ENCODE data around the gene CDKN2D.

Gene CDKN2D

DNA sequence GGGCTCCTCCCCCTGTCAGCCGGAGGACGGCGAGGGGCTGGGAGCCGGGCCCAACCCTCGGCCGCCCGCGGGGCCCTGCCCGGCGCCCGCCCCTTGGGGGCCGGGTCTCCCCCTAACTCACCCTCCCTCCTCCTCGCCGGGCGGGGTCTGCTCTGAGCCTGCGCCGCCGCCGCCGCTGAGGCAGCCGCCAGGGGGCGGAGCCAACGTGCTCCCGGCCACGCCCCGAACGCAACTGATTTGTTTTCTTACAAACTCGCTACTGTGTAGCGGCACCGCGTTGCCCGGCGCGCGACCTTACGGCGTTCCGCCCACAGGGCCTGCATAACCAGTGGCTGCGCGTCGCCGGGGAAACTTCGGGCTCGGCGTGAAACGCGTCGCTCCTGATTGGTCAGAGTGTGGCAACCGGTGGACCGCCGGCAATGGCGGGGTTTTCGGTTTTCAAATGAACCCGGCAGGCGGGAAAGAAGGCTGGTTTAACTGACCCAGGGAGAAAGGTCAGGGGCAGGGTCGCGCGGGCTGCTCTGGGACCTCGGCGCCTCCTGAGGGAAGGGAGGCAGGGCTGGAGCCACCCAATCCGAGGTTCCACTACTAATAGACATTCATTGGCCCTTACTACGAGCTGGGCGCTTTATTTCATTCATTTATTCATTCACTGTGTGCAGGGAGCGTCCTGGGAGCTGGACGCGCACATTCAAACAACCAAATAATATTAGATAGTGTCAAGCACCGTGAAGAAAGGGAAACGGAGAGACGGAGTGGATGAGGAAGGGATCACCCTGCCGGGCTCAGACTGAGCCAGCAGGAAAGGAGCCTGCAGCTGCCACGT is at the start of gene CDKN2D:
CDKN2D (minus strand) TSS at position 154 of the 826 bp plus-strand sequence. CDS start 326 bp downstream, outside the sequence.
- peaks cover 46% of the 10 kb centered on the region for H3K4me1 Mint-ChIP-seq
- peak within 1 kb of the TSS; percentile 94 to 97 (median 95) for H3K4me3 Mint-ChIP-seq
- H3K27ac Mint-ChIP-seq: peak within 1 kb of the TSS; percentile 89 to 93 (median 91)
- no peak for TF ChIP-seq CTCF (IDR thresholded peaks at IDR 0.05; ENCODE audit: unreplicated experiment in 3 of 3)
- H3K9me3 Mint-ChIP-seq: no peaks in the 10 kb centered on the region
- no peaks in the 10 kb centered on the region for H3K36me3 Mint-ChIP-seq (ENCODE audit: low read depth)
- no peaks in the 10 kb centered on the region for H3K27me3 Mint-ChIP-seq (ENCODE audit: low read depth)

GRCh38 chr19:10617409-10618121 is 48.8 kb upstream of the CDKN2D start:
- H3K27ac Mint-ChIP-seq: peak overlapping the region in 1 of 3 experiments; percentile 20
- H3K4me3 Mint-ChIP-seq: no peak overlapping the region
- H3K27me3 Mint-ChIP-seq (ENCODE audit: low read depth): no peaks in the 10 kb centered on the region
- no peak for TF ChIP-seq CTCF (IDR thresholded peaks at IDR 0.05; ENCODE audit: unreplicated experiment in 3 of 3)
- H3K9me3 Mint-ChIP-seq: no peaks in the 10 kb centered on the region
- peaks cover 9% of the 10 kb centered on the region for H3K36me3 Mint-ChIP-seq (ENCODE audit: low read depth)
- peaks cover 6% of the 10 kb centered on the region for H3K4me1 Mint-ChIP-seq

GRCh38 chr19:10615429-10616023 is 46.7 kb upstream of the CDKN2D start:
- no peaks in the 10 kb centered on the region for H3K27me3 Mint-ChIP-seq (ENCODE audit: low read depth)
- H3K4me3 Mint-ChIP-seq: no peak overlapping the region
- H3K27ac Mint-ChIP-seq: no peak overlapping the region
- no peaks in the 10 kb centered on the region for H3K9me3 Mint-ChIP-seq
- peaks cover 4% of the 10 kb centered on the region for H3K36me3 Mint-ChIP-seq (ENCODE audit: low read depth)
- peaks cover 6% of the 10 kb centered on the region for H3K4me1 Mint-ChIP-seq
- TF ChIP-seq CTCF (IDR thresholded peaks at IDR 0.05; ENCODE audit: unreplicated experiment in 3 of 3): no peak

DNA sequence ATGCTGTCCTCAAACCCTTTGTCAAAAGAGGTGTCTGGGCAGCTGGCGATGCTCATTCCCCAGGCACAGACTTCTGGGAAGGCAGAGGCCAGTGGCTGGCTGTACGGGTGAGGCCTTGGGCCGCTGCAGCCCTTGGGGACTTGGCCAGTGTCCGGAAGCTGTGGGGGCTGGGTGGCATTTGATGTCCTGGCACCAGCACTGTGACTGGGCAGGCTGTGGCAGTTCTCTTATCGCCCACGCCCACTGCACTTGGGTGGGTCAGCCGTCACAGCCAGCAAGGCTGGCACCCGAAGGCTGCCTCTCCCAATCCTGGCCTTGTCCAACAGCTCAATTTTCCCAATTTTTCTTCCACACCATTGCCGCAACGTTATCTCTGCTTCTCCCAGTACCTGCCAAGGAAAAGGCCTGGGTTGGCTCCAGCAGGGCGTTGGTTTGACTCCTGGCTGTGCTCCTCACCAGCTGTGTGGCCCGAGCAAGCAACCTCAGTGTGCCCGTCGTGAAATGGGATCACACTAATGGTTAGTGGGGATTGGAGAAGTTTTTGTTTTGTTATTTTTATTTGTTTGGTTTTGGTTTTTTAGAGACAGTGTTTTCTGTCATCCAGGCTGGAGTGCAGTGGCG is 43.8 kb upstream of the CDKN2D start:
- Mint-ChIP-seq H3K4me3 (no peak overlapping the region), H3K36me3 (ENCODE audit: low read depth) (peaks cover 1% of the 10 kb centered on the region), H3K27ac (no peak overlapping the region), H3K27me3 (ENCODE audit: low read depth) (no peaks in the 10 kb centered on the region), H3K4me1 (peaks cover 2% of the 10 kb centered on the region), H3K9me3 (no peaks in the 10 kb centered on the region)
- no peak for TF ChIP-seq CTCF (IDR thresholded peaks at IDR 0.05; ENCODE audit: unreplicated experiment in 3 of 3)

- no peaks in the 10 kb centered on the region for H3K4me1 Mint-ChIP-seq
- H3K27ac Mint-ChIP-seq: no peak overlapping the region
- no peaks in the 10 kb centered on the region for H3K36me3 Mint-ChIP-seq (ENCODE audit: low read depth)
- no peak for TF ChIP-seq CTCF (IDR thresholded peaks at IDR 0.05; ENCODE audit: unreplicated experiment in 3 of 3)
- H3K9me3 Mint-ChIP-seq: no peaks in the 10 kb centered on the region
- H3K4me3 Mint-ChIP-seq: no peak overlapping the region
- no peaks in the 10 kb centered on the region for H3K27me3 Mint-ChIP-seq (ENCODE audit: low read depth)
Measured at GRCh38 chr19:10611907-10612306, 43.1 kb upstream of the CDKN2D start.

Data from nephron (organoid).